Bronchial epithelial cell (primary cell): ENCODE results near the gene CMIP. TPM values are rescaled to one million over a fixed set of nuclear protein-coding genes. Genes with fewer than 3 reads are reported as not detected.

ENCODE experiments used
- DNase-seq: peaks from one replicate; pipeline ENCODE4 v3.0.0-alpha.2; 2010; ENCODE audit warnings: low read depth
- FAIRE-seq: peaks from 2 replicates; lab custom pipeline; 2011; peaks lifted over from hg19 to GRCh38; lab: Jason Lieb, UNC
- H3K27me3 ChIP-seq: 2 replicates; pipeline ENCODE4 v1.5.1; 2011; ENCODE audit warnings: low read length; ENCODE audit not compliant: control insufficient read depth, insufficient read depth
- H3K36me3 ChIP-seq: 2 replicates; pipeline ENCODE4 v1.5.1; 2011; ENCODE audit warnings: low read length; ENCODE audit not compliant: control insufficient read depth, insufficient read depth
- H3K4me3 ChIP-seq: 2 replicates; pipeline ENCODE4 v1.5.1; 2011; ENCODE audit warnings: mild to moderate bottlenecking, low read depth, low read length, control low read depth
- CTCF ChIP-seq: IDR thresholded peaks from 2 replicates; pipeline ENCODE4 v1.5.1; 2011; ENCODE audit warnings: mild to moderate bottlenecking, moderate library complexity, low read length, control low read depth, inconsistent platforms; ENCODE audit not compliant: insufficient read depth, severe bottlenecking
- total RNA-seq: library from RNA; depleted of rRNA; stranded (reverse); fragments of >200 nt; gene quantifications from 2 replicates; pipeline ENCODE4 v1.2.1, GENCODE V29; 2014

CMIP gene
- total RNA-seq, 1 donor from 2014 or later: 21.1 TPM

- no peak for FAIRE-seq
- DNase-seq: no peak
- peaks cover 5% of the 10 kb centered on the region for H3K36me3 ChIP-seq
- no peak overlapping the region for H3K4me3 ChIP-seq
- no peak for TF ChIP-seq CTCF
- H3K27me3 ChIP-seq: no peaks in the 10 kb centered on the region
Observed at GRCh38 chr16:81578076-81578475, 133.5 kb downstream of the CMIP start.

DNA sequence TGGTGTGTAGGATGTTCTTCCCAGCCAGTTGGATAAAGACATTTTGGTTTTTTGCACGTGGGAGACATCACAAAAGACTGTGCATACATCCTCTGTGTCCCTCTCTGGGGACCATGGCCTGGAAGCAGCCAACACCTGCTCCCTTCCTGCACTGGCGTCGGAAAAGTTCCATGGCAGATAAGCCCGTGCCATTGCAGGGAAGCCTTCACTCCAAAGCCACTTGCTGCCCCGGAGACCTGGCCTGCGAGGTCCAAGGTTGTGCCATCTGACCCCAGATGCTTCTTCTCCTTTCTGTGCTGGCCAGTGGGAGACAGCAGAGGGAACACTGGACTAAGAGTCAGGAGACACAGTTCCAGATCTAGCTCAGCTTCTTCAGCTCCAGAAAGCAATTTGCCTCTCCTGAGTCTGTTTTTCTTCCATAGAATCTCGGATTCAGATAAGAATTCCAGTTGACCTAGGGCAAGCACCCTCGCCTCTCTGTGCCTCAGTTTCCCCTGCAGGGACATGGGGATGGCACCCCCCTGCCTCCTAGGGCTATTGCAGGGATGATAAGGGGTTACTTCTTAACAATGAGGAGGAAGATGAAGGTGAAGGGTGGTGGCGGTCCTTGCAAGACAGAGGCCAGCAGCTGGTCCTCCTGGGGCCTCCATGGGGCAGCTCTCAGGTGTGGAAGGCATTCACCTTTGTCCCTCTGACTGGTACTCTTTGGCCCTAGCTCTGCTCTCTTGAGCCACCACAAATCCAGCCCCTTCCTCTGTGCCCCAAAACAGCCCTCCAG lies 134.2 kb downstream of the CMIP start:
- Histone ChIP-seq H3K36me3 (peaks cover 5% of the 10 kb centered on the region), H3K27me3 (no peaks in the 10 kb centered on the region), H3K4me3 (no peak overlapping the region)
- TF ChIP-seq CTCF: no peak
- FAIRE-seq (no peak), DNase-seq (no peak)

GRCh38 chr16:81581107-81581506 lies 136.5 kb downstream of the CMIP start:
- Histone ChIP-seq H3K4me3 (no peak overlapping the region), H3K27me3 (no peaks in the 10 kb centered on the region), H3K36me3 (peaks cover 3% of the 10 kb centered on the region)
- DNase-seq (peak; percentile 100), FAIRE-seq (peak; percentile 94)
- no peak for TF ChIP-seq CTCF

DNA sequence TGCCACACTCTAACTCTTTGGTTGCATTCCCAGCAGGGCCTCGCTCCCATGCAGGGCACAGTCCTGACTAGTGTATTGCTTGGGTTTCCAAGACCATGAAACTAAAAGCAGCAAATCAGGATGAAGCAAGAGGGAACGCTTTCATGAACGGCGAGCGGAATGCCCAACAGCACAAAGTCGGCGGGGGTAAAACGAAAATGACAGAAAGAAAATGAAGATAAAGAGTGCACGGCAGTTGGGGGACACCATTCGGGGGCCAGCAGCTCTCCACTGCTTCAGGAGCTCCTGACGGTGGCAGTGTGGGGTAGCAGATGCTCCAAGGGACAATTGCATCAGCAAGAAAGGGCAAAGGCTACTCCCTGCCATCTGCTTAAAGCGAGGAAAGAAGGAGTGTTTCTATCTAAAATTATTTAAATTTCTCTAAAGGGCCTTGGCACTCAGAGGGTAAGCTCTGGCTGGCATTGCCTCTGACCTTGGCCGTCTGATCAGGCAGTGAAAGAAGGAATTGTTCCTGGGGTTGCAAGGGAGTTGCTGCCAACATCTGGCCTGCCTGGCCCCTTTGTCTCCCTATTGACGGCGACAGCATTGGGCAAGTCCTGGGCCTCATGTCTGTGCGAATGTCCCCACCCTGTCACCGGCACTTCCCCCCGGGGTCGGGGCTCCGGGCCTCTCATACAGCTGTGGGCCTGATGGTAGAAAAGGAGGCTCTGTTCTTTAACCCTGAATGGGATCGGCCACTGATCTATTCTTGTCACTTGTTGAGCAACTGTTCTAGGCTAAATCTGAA lies 138.2 kb downstream of the CMIP start:
- H3K36me3 ChIP-seq: peaks cover 6% of the 10 kb centered on the region
- TF ChIP-seq CTCF: peak; percentile 10
- H3K4me3 ChIP-seq: no peak overlapping the region
- FAIRE-seq (no peak), DNase-seq (no peak)
- H3K27me3 ChIP-seq: no peaks in the 10 kb centered on the region

GRCh38 chr16:81583893-81584631 lies 139.5 kb downstream of the CMIP start:
- DNase-seq: peak; percentile 91
- Histone ChIP-seq H3K27me3 (no peaks in the 10 kb centered on the region), H3K36me3 (peaks cover 8% of the 10 kb centered on the region), H3K4me3 (no peak overlapping the region)
- no peak for FAIRE-seq
- TF ChIP-seq CTCF: peak; percentile 24
